ENCODE measurements around the gene KAT2B. TPM values are rescaled to one million over a fixed set of nuclear protein-coding genes. Genes with fewer than 3 reads are reported as not detected.

Gene KAT2B
- total and polyA plus RNA-seq, 2 donors (not counting 1 experiment from before 2014, with no cell fraction given) = 21.7 to 57.5 TPM

GRCh38 chr3:20074226-20075063 is 34.2 kb downstream of the KAT2B start:
- H3K4me3 ChIP-seq (ENCODE audit: control extremely low read depth in 1 of 5, extremely low read depth in 1 of 5, insufficient read depth in 1 of 5, low read depth in 2 of 5, low read length in 4 of 5) = no peak overlapping the region
- WGBS (ENCODE audit: insufficient coverage) = no CpG with 5 or more reads among the region's 6 CpGs
- H3K27me3 ChIP-seq (replicated peaks in 1 of 4; ENCODE audit: control extremely low read depth in 1 of 4, control insufficient read depth in 3 of 4, insufficient read depth in 4 of 4, low read length in 3 of 4) = no peaks in the 10 kb centered on the region
- ChIA-PET POLR2A (no interaction called here), CTCF (interaction anchor here (0.7 to 0.9 kb wide), 2 partner anchors 9 to 27 kb away, joined by 3 read pairs; no protein-coding TSS in a partner anchor)
- peaks cover 17 to 40% of the 10 kb centered on the region in 2 experiments for H3K36me3 ChIP-seq (replicated peaks in 1 of 2; ENCODE audit: control extremely low read depth in 1 of 2, control insufficient read depth in 1 of 2, extremely low read depth in 1 of 2, insufficient read depth in 2 of 2, low read length in 1 of 2)
- TF ChIP-seq EZH2 (IDR thresholded peaks at IDR 0.05; ENCODE audit: borderline replicate concordance, insufficient read depth, low read depth, low read length, poor library complexity, severe bottlenecking) = no peak
- no peak for TF ChIP-seq CTCF (IDR thresholded peaks at IDR 0.05)
- H3K27ac Mint-ChIP-seq = no peak overlapping the region
- no peaks in the 10 kb centered on the region for H3K4me1 ChIP-seq (ENCODE audit: control insufficient read depth in 2 of 2, insufficient read depth in 2 of 2, low read length in 2 of 2)
- no peaks in the 10 kb centered on the region for H3K9me3 ChIP-seq (ENCODE audit: control extremely low read depth in 1 of 3, control insufficient read depth in 2 of 3, insufficient read depth in 1 of 3, low read length in 2 of 3)
- intact Hi-C loops (cut with micrococcal nuclease) = no loop called here
- no peak overlapping the region for H3K27ac ChIP-seq (ENCODE audit: low read length in 2 of 2)
- no peak overlapping the region for H3K4me3 Mint-ChIP-seq
- no peak overlapping the region for H3K9ac ChIP-seq (ENCODE audit: low read length)
- H3K4me1 Mint-ChIP-seq = peaks cover 4% of the 10 kb centered on the region
- H3K9me3 Mint-ChIP-seq (ENCODE audit: insufficient read depth) = no peaks in the 10 kb centered on the region
- peaks cover 13% of the 10 kb centered on the region for H4K20me1 ChIP-seq (ENCODE audit: control insufficient read depth, insufficient read depth, low read length, poor library complexity, severe bottlenecking)
- ATAC-seq (ENCODE audit: low read depth) = no peak
- H3K79me2 ChIP-seq (ENCODE audit: control insufficient read depth, insufficient read depth, low read length) = peaks cover 19% of the 10 kb centered on the region
- H3K4me2 ChIP-seq (replicated peaks; ENCODE audit: low read depth, low read length, poor library complexity, severe bottlenecking) = no peak overlapping the region
- no peaks in the 10 kb centered on the region for H3K27me3 Mint-ChIP-seq
- no peak overlapping the region for H2AFZ ChIP-seq (ENCODE audit: insufficient read depth, low read depth, low read length, poor library complexity, severe bottlenecking)
- DNase-seq = no peak

- H3K27me3 ChIP-seq (replicated peaks in 1 of 4; ENCODE audit: control extremely low read depth in 1 of 4, control insufficient read depth in 3 of 4, insufficient read depth in 4 of 4, low read length in 3 of 4) = no peaks in the 10 kb centered on the region
- DNase-seq = no peak
- intact Hi-C loops (cut with micrococcal nuclease) = no loop called here
- Mint-ChIP-seq H3K4me1 (no peaks in the 10 kb centered on the region), H3K4me3 (no peak overlapping the region), H3K27ac (no peak overlapping the region), H3K9me3 (ENCODE audit: insufficient read depth) (no peaks in the 10 kb centered on the region), H3K27me3 (no peaks in the 10 kb centered on the region)
- 100% methylated on average over 1 of the region's 5 CpGs for WGBS (ENCODE audit: insufficient coverage)
- H3K4me3 ChIP-seq (ENCODE audit: control extremely low read depth in 1 of 5, extremely low read depth in 1 of 5, insufficient read depth in 1 of 5, low read depth in 2 of 5, low read length in 4 of 5) = no peak overlapping the region
- H3K79me2 ChIP-seq (ENCODE audit: control insufficient read depth, insufficient read depth, low read length) = peaks cover 16% of the 10 kb centered on the region
- H3K9me3 ChIP-seq (ENCODE audit: control extremely low read depth in 1 of 3, control insufficient read depth in 2 of 3, insufficient read depth in 1 of 3, low read length in 2 of 3) = no peaks in the 10 kb centered on the region
- no peak for TF ChIP-seq EZH2 (IDR thresholded peaks at IDR 0.05; ENCODE audit: borderline replicate concordance, insufficient read depth, low read depth, low read length, poor library complexity, severe bottlenecking)
- no peak for TF ChIP-seq CTCF (IDR thresholded peaks at IDR 0.05)
- H3K4me1 ChIP-seq (ENCODE audit: control insufficient read depth in 2 of 2, insufficient read depth in 2 of 2, low read length in 2 of 2) = peaks cover 0 to under 1% of the 10 kb centered on the region in 2 donors
- ChIA-PET POLR2A (no interaction called here), CTCF (interaction anchor here (0.7 kb wide), 1 partner anchor 24 kb away, joined by 3 read pairs; no protein-coding TSS in a partner anchor)
- no peak for ATAC-seq (ENCODE audit: low read depth)
- H3K9ac ChIP-seq (ENCODE audit: low read length) = no peak overlapping the region
- no peak overlapping the region for H2AFZ ChIP-seq (ENCODE audit: insufficient read depth, low read depth, low read length, poor library complexity, severe bottlenecking)
- H3K36me3 ChIP-seq (replicated peaks in 1 of 2; ENCODE audit: control extremely low read depth in 1 of 2, control insufficient read depth in 1 of 2, extremely low read depth in 1 of 2, insufficient read depth in 2 of 2, low read length in 1 of 2) = peaks cover 18 to 45% of the 10 kb centered on the region in 2 experiments
- H4K20me1 ChIP-seq (ENCODE audit: control insufficient read depth, insufficient read depth, low read length, poor library complexity, severe bottlenecking) = peaks cover 8% of the 10 kb centered on the region
- H3K27ac ChIP-seq (ENCODE audit: low read length in 2 of 2) = no peak overlapping the region
- no peak overlapping the region for H3K4me2 ChIP-seq (replicated peaks; ENCODE audit: low read depth, low read length, poor library complexity, severe bottlenecking)
Observed at GRCh38 chr3:20075197-20075596, 35.0 kb downstream of the KAT2B start.

Measured in B cell (primary cell).